Coronary artery (tissue), 2 donors: ENCODE results near the gene ARHGDIB.

Source experiments
- DNase-seq: peaks from one replicate; pipeline ENCODE4 v3.0.0-alpha.2; 2017; ENCODE audit warnings: low spot score
- H3K27ac ChIP-seq, 2 donors: fragments of 200-600 bp; sonication (generic); one replicate each; pipeline ENCODE4 v1.5.1; 2016 to 2019
- H3K4me3 ChIP-seq: fragments of 200-600 bp; sonication (generic); 2 replicates; pipeline ENCODE4 v1.5.1; 2016; ENCODE audit warnings: mild to moderate bottlenecking, moderate library complexity
- TF ChIP-seq, protein P1 (sequence below): fragments of 200-600 bp; sonication (generic); IDR thresholded peaks from one replicate; pipeline ENCODE4 v1.5.1; 2019; ENCODE audit warnings: antibody characterized with exemption

The ARHGDIB gene

GRCh38 chr12:14958361-14959125 lies 2.9 kb downstream of the ARHGDIB start:
- Histone ChIP-seq H3K27ac (peak overlapping the region; percentile 36 to 87), H3K4me3 (peak overlapping the region; percentile 63)
- TF ChIP-seq, protein P1, sequence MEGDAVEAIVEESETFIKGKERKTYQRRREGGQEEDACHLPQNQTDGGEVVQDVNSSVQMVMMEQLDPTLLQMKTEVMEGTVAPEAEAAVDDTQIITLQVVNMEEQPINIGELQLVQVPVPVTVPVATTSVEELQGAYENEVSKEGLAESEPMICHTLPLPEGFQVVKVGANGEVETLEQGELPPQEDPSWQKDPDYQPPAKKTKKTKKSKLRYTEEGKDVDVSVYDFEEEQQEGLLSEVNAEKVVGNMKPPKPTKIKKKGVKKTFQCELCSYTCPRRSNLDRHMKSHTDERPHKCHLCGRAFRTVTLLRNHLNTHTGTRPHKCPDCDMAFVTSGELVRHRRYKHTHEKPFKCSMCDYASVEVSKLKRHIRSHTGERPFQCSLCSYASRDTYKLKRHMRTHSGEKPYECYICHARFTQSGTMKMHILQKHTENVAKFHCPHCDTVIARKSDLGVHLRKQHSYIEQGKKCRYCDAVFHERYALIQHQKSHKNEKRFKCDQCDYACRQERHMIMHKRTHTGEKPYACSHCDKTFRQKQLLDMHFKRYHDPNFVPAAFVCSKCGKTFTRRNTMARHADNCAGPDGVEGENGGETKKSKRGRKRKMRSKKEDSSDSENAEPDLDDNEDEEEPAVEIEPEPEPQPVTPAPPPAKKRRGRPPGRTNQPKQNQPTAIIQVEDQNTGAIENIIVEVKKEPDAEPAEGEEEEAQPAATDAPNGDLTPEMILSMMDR = no peak
- no peak for DNase-seq

GRCh38 chr12:14957551-14958168 lies 3.7 kb downstream of the ARHGDIB start:
- DNase-seq = no peak
- Histone ChIP-seq H3K27ac (peak overlapping the region; percentile 36 to 87), H3K4me3 (peak overlapping the region; percentile 63)
- TF ChIP-seq, protein P1 = no peak

GRCh38 chr12:14956905-14957304 lies 4.5 kb downstream of the ARHGDIB start:
- no peak for DNase-seq
- Histone ChIP-seq H3K27ac (peak overlapping the region; percentile 25 to 64), H3K4me3 (no peak overlapping the region)
- TF ChIP-seq, protein P1 = no peak

DNA sequence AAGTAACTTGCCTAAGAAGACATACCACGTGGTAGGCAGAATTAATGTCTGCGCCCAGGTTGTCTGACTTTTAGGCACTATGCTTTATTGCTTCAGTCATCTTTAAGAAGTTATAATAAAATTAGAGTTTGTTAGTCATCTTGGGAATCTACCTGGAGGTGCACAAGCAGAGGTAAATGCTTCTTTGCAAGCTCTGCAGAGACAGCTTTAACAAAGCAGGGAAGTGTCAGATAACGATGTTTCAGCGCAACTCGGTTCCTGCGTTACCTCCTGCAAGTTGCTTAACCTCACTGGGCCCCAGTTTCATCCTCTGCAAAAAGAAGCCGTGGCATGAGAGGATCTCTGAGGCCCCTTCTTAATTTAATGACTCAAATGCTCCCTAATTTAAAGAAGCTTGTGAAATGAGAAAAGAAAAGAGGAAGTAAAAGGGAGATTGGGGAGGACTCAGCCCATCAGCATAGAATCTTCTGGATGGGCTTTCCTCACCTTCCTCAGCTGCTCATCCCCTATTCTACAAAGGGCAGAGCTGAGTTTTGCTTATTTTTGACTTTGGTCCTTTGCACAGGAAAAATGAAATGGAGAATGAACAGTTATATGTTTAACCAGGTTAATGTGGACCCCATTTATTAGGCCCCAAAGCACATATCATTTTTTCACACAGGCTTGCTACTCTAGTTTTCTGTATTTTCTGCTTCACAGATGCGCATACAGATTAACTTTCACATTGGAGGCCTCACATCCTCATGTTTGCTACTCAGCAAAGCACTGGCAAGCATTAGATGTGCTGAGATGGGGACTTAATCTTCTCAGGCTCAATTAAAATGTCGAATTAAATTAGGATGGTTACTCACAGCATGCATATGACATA lies 5.1 kb downstream of the ARHGDIB start:
- no peak for DNase-seq
- peak overlapping the region; percentile 25 to 64 for H3K27ac ChIP-seq
- TF ChIP-seq, protein P1 = no peak
- no peak overlapping the region for H3K4me3 ChIP-seq

DNA sequence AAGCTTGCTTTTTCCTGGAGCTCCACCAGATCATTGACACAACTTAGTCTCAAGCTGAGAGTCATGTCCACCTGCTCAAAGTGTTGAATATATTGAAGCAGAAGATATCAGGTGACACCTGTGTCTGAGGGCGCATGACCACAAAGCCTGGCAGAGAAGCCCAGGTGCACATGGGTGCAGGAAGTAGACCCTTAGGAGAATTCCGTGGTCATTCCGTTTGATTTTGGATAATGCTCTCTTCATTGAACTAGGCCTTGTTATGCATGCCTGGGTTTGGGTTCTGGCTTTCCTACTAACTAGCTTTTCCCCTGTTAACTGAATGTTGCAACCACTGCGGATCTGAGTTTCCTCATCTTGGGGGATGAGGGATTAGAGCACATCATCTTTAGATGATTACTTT lies 7.1 kb downstream of the ARHGDIB start:
- peak overlapping the region in 1 of 2 donors; percentile 57 for H3K27ac ChIP-seq
- no peak for DNase-seq
- TF ChIP-seq, protein P1 = no peak
- no peak overlapping the region for H3K4me3 ChIP-seq

- H3K4me3 ChIP-seq = no peak overlapping the region
- DNase-seq = no peak
- TF ChIP-seq, protein P1 = no peak
- peak overlapping the region; percentile 19 to 57 for H3K27ac ChIP-seq
Observed at GRCh38 chr12:14953752-14954151, 7.6 kb downstream of the ARHGDIB start.
